ENCODE results near the gene GSG1L.

DNA sequence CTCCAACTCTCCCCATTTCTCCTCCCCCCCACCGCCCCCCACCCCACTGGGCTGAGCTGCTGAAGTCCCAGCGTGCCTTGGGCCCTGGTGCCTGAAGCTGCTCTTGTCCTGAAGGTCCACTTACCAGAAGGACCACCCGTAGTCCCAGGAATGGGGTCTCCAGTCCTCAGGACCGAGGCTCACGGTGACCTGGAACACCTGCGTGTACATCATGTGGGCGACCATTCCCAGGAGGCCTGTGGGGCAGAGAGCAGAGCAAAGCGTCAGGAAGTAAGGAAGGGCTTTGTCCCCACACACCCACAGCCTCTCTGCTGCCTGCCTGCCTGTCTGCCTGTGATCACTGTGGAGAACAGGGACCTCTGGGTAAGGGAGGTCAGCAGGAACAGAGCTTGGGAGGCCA lies 218.7 kb downstream of the GSG1L start:
- no peak for TF ChIP-seq POLR2AphosphoS5 (IDR thresholded peaks at IDR 0.05; ENCODE audit: low read depth, low read length)
- TF ChIP-seq TAF1 (IDR thresholded peaks at IDR 0.05; ENCODE audit: low read depth, low read length): no peak
- no peak for TF ChIP-seq POLR2A (IDR thresholded peaks at IDR 0.05; ENCODE audit: low read depth, low read length)
- no peak for TF ChIP-seq SPI1 (IDR thresholded peaks at IDR 0.05; ENCODE audit: low read depth, low read length)
- no peak for TF ChIP-seq POU2F2 (IDR thresholded peaks at IDR 0.05; ENCODE audit: low read depth, low read length)
- TF ChIP-seq PAX5 (IDR thresholded peaks at IDR 0.05; ENCODE audit: insufficient read depth, low read length, severe bottlenecking): no peak
